HFF-Myc (cell line): ENCODE data around the gene ZSWIM8.

Source experiments
- DNase-seq: peaks from one replicate; pipeline ENCODE4 v3.0.0-alpha.2; 2011; ENCODE audit warnings: low read depth; ENCODE audit errors: extremely low read depth
- H3K4me3 ChIP-seq: replicated peaks from 2 replicates; pipeline ENCODE4 v1.5.1; 2011; ENCODE audit warnings: low read depth, mild to moderate bottlenecking, control low read depth, low read length
- CTCF ChIP-seq: IDR thresholded peaks from 2 replicates; pipeline ENCODE4 v1.5.1; 2012; ENCODE audit warnings: mild to moderate bottlenecking, low read depth, low read length, control low read depth; ENCODE audit errors: missing control alignments

Gene ZSWIM8

GRCh38 chr10:73796766-73797165 lies 11.4 kb downstream of the ZSWIM8 start:
- DNase-seq, result no peak
- no peak for TF ChIP-seq CTCF
- H3K4me3 ChIP-seq, result no peak overlapping the region

GRCh38 chr10:73797324-73798025 lies 12.1 kb downstream of the ZSWIM8 start:
- no peak overlapping the region for H3K4me3 ChIP-seq
- no peak for TF ChIP-seq CTCF
- no peak for DNase-seq

- no peak for DNase-seq
- TF ChIP-seq CTCF, result no peak
- H3K4me3 ChIP-seq, result no peak overlapping the region
These were observed 12.7 kb downstream of the ZSWIM8 start for GRCh38 chr10:73798087-73798486.

GRCh38 chr10:73798927-73799560 lies 13.6 kb downstream of the ZSWIM8 start:
- no peak overlapping the region for H3K4me3 ChIP-seq
- no peak for DNase-seq
- no peak for TF ChIP-seq CTCF

DNA sequence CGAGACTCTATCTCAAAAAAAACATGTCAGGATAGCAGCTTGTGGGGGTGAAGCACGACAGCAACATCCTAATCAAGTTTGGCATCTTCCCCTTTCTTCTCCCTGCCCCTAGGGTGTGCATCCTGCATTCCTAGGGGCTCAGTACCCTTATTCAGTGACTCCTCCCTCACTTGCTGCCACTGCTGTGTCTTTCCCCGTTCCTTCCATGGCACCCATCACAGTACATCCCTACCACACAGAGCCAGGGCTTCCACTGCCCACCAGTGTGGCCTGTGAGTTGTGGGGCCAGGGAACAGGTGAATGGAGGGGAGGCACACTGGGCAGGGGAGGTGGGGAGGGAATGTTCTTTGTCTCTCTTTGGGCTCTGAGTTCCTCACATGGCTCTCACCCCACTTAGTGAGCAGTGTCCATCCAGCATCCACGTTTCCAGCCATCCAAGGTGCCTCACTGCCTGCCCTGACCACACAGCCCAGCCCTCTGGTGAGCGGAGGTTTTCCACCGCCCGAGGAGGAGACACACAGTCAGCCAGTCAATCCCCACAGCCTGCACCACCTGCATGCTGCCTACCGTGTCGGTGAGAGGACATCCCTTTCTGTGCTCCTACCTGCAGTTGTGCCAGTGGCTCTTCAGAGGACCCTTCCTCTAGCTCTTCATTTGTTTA lies 14.6 kb downstream of the ZSWIM8 start:
- DNase-seq, result no peak
- TF ChIP-seq CTCF, result no peak
- no peak overlapping the region for H3K4me3 ChIP-seq

DNA sequence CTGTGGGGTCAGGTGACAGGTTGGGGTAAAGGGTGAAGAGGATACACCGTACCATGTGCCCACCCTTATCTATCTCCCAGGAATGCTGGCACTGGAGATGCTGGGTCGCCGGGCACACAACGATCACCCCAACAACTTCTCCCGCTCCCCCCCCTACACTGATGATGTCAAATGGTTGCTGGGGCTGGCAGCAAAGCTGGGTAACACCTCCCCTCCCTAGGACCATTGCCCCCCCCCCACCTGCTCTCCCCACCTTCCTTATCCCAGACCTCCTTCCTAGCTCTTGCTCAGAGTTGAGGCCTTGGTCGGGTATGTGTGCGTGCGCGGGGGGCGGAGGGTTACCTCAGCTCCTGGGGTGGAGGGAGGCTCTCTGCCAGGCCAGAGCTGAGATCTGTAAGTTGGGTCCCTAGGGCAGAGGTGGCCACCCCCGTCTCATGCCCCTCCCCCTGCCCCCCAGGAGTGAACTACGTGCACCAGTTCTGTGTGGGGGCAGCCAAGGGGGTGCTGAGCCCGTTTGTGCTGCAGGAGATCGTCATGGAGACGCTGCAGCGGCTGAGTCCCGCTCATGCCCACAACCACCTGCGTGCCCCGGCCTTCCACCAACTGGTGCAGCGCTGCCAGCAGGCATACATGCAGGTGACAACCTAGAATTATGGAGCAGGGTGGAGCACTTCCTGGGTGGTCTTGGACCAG lies 15.3 kb downstream of the ZSWIM8 start:
- DNase-seq, result no peak
- no peak for TF ChIP-seq CTCF
- no peak overlapping the region for H3K4me3 ChIP-seq
